ENCODE data around the gene PACSIN1. TPM values are rescaled to one million over a fixed set of nuclear protein-coding genes. Genes with fewer than 3 reads are reported as not detected.

Gene PACSIN1
- polyA plus RNA-seq, 1 donor from 2014 or later, result 3.1 TPM

DNA sequence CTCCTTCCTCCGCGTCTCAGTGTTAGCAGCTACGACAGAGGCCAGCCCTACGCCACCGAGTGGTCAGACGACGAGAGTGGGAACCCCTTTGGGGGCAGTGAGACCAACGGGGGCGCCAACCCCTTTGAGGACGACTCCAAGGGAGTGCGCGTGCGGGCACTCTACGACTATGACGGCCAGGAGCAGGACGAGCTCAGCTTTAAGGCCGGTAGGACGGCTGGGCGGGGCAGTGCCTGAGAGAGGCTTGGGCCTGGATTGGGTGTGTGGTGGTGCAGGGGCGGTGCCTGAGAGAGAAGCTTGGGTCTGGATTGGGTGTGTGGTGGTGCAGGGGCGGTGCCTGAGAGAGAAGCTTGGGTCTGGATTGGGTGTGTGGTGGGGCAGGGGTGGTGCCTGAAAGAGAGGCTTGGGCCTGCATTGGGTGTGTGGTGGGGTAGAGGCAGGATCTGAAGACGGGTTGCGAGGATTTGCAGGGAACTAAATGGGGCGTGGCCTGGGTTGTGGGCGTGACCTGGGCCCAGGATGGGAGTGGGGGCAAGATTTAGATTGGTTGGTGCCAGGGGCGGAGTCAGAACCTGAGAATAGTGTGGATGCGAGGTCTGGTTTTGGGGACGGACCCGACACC lies 65.8 kb downstream of the PACSIN1 start:
- no peaks in the 10 kb centered on the region for H3K27me3 ChIP-seq (ENCODE audit: insufficient read depth, low read depth, low read length)
- no peak overlapping the region for H3K27ac ChIP-seq (ENCODE audit: low read length)
- no peaks in the 10 kb centered on the region for H3K9me2 ChIP-seq (ENCODE audit: insufficient read depth, low read length)
- H3K4me2 ChIP-seq (ENCODE audit: low read length), result no peak overlapping the region
- H3K4me3 ChIP-seq (ENCODE audit: low read length), result no peak overlapping the region
- no peaks in the 10 kb centered on the region for H4K20me1 ChIP-seq (ENCODE audit: insufficient read depth)
- no peaks in the 10 kb centered on the region for H3K36me3 ChIP-seq (ENCODE audit: insufficient read depth, low read length)
- H3K9ac ChIP-seq (ENCODE audit: low read length), result no peak overlapping the region
- no peaks in the 10 kb centered on the region for H3K79me2 ChIP-seq (replicated peaks; ENCODE audit: insufficient read depth, low read length)
- no peak overlapping the region for H2AFZ ChIP-seq (ENCODE audit: low read depth, low read length)
- H3F3A ChIP-seq (ENCODE audit: insufficient read depth, low read length, poor library complexity, severe bottlenecking), result no peaks in the 10 kb centered on the region
- H3K9me3 ChIP-seq (ENCODE audit: low read length), result no peaks in the 10 kb centered on the region
- TF ChIP-seq, protein P1, sequence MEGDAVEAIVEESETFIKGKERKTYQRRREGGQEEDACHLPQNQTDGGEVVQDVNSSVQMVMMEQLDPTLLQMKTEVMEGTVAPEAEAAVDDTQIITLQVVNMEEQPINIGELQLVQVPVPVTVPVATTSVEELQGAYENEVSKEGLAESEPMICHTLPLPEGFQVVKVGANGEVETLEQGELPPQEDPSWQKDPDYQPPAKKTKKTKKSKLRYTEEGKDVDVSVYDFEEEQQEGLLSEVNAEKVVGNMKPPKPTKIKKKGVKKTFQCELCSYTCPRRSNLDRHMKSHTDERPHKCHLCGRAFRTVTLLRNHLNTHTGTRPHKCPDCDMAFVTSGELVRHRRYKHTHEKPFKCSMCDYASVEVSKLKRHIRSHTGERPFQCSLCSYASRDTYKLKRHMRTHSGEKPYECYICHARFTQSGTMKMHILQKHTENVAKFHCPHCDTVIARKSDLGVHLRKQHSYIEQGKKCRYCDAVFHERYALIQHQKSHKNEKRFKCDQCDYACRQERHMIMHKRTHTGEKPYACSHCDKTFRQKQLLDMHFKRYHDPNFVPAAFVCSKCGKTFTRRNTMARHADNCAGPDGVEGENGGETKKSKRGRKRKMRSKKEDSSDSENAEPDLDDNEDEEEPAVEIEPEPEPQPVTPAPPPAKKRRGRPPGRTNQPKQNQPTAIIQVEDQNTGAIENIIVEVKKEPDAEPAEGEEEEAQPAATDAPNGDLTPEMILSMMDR (IDR thresholded peaks at IDR 0.05; ENCODE audit: poor library complexity, severe bottlenecking), result no peak
- TF ChIP-seq SMC3 (conservative IDR thresholded peaks at IDR 0.05; ENCODE audit: poor library complexity) (no peak), MXI1 (conservative IDR thresholded peaks at IDR 0.05; ENCODE audit: poor library complexity, severe bottlenecking) (no peak), POLR2AphosphoS5 (IDR thresholded peaks at IDR 0.05) (no peak), RAD21 (conservative IDR thresholded peaks at IDR 0.05) (no peak)

DNA sequence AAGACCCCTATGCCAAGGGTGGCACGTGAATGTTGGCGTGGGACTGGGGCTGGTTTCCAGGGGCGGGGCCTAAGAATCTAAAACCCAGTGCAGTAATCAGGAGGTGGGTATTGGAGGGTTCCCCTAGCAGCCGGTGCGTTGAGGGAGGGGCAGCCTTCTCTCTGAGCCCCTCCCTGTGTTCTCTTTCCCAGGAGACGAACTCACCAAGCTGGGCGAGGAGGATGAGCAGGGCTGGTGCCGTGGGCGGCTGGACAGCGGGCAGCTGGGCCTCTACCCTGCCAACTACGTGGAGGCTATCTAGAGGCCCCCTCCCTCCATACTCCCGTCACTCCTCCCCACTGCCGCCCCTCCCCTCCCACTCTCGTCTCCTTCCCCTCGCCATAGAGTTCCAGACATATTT lies 66.4 kb downstream of the PACSIN1 start:
- Histone ChIP-seq H3K79me2 (replicated peaks; ENCODE audit: insufficient read depth, low read length) (no peaks in the 10 kb centered on the region), H3K27ac (ENCODE audit: low read length) (no peak overlapping the region), H2AFZ (ENCODE audit: low read depth, low read length) (no peak overlapping the region), H3K4me3 (ENCODE audit: low read length) (no peak overlapping the region), H3K36me3 (ENCODE audit: insufficient read depth, low read length) (no peaks in the 10 kb centered on the region), H4K20me1 (ENCODE audit: insufficient read depth) (no peaks in the 10 kb centered on the region), H3F3A (ENCODE audit: insufficient read depth, low read length, poor library complexity, severe bottlenecking) (no peaks in the 10 kb centered on the region), H3K9me3 (ENCODE audit: low read length) (no peaks in the 10 kb centered on the region), H3K27me3 (ENCODE audit: insufficient read depth, low read depth, low read length) (no peaks in the 10 kb centered on the region), H3K9me2 (ENCODE audit: insufficient read depth, low read length) (no peaks in the 10 kb centered on the region), H3K4me2 (ENCODE audit: low read length) (no peak overlapping the region), H3K9ac (ENCODE audit: low read length) (no peak overlapping the region)
- no peak for TF ChIP-seq POLR2AphosphoS5 (IDR thresholded peaks at IDR 0.05)
- no peak for TF ChIP-seq EP300 (conservative IDR thresholded peaks at IDR 0.05; ENCODE audit: poor library complexity, severe bottlenecking)
- TF ChIP-seq SMC3 (conservative IDR thresholded peaks at IDR 0.05; ENCODE audit: poor library complexity), result no peak
- no peak for TF ChIP-seq RAD21 (conservative IDR thresholded peaks at IDR 0.05)
- TF ChIP-seq MXI1 (conservative IDR thresholded peaks at IDR 0.05; ENCODE audit: poor library complexity, severe bottlenecking), result no peak
- TF ChIP-seq, protein P1 (IDR thresholded peaks at IDR 0.05; ENCODE audit: poor library complexity, severe bottlenecking), result no peak
- TF ChIP-seq EZH2 (IDR thresholded peaks at IDR 0.05; ENCODE audit: borderline replicate concordance, insufficient read depth, low read length, poor library complexity, severe bottlenecking), result no peak
- TF ChIP-seq, protein P2, sequence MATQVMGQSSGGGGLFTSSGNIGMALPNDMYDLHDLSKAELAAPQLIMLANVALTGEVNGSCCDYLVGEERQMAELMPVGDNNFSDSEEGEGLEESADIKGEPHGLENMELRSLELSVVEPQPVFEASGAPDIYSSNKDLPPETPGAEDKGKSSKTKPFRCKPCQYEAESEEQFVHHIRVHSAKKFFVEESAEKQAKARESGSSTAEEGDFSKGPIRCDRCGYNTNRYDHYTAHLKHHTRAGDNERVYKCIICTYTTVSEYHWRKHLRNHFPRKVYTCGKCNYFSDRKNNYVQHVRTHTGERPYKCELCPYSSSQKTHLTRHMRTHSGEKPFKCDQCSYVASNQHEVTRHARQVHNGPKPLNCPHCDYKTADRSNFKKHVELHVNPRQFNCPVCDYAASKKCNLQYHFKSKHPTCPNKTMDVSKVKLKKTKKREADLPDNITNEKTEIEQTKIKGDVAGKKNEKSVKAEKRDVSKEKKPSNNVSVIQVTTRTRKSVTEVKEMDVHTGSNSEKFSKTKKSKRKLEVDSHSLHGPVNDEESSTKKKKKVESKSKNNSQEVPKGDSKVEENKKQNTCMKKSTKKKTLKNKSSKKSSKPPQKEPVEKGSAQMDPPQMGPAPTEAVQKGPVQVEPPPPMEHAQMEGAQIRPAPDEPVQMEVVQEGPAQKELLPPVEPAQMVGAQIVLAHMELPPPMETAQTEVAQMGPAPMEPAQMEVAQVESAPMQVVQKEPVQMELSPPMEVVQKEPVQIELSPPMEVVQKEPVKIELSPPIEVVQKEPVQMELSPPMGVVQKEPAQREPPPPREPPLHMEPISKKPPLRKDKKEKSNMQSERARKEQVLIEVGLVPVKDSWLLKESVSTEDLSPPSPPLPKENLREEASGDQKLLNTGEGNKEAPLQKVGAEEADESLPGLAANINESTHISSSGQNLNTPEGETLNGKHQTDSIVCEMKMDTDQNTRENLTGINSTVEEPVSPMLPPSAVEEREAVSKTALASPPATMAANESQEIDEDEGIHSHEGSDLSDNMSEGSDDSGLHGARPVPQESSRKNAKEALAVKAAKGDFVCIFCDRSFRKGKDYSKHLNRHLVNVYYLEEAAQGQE (IDR thresholded peaks at IDR 0.05; ENCODE audit: borderline replicate concordance), result no peak
- TF ChIP-seq TAF1 (IDR thresholded peaks at IDR 0.05; ENCODE audit: low read depth), result no peak
